K562 (cell line): ENCODE measurements around the gene LGR6. TPM values are rescaled to one million over a fixed set of nuclear protein-coding genes. Genes with fewer than 3 reads are reported as not detected.

Experiments
- ATAC-seq: fragments of 200-7000 bp; cut with Tn5 transposase; 3 replicates; pipeline ENCODE4 v1.9.1; 2020; ENCODE audit warnings: moderate library complexity
- BruUV-seq: library from RNA; stranded (reverse); fragments of 400-500 nt; replicated peaks from 2 replicates; lab custom pipeline; 2021; lab: Mats Ljungman, UMichigan
- CTCF ChIA-PET: fragments of 300-600 bp; formaldehyde crosslinking; extraction: SDS; loops from one replicate; lab custom pipeline; 2021; ENCODE audit warnings: low intra/inter-chr PET ratio; lab: Yijun Ruan, JAX
- POLR2A ChIA-PET: fragments of 300-600, 350-650 bp; sonication (Branson Sonifier 250); formaldehyde crosslinking; extraction: SDS; loops from one replicate; lab custom pipeline; 2021; ENCODE audit warnings: antibody characterized with exemption, inconsistent platforms; lab: Yijun Ruan, JAX
- DNase-seq, 4 experiments: peaks; one replicate each; pipeline versions ENCODE4 v3.0.0 to v3.0.0-alpha.2; 2011 to 2018; ENCODE audit warnings: low spot score in 3 of 4, mixed read lengths in 3 of 4; ENCODE audit errors: extremely low read depth in 1 of 4
- FAIRE-seq: peaks from 2 replicates; lab custom pipeline; 2011; peaks lifted over from hg19 to GRCh38; lab: Jason Lieb, UNC
- H2AFZ ChIP-seq: 2 replicates; pipeline ENCODE4 v1.6.0; 2011; ENCODE audit warnings: low read depth, low read length, control low read depth, inconsistent platforms
- H3K27ac ChIP-seq: fragments of 200-600 bp; 3 replicates; pipeline ENCODE4 v1.8.0; 2011; ENCODE audit warnings: low read depth, mild to moderate bottlenecking, control low read depth, inconsistent platforms, low read length, moderate library complexity, mixed read lengths; ENCODE audit errors: extremely low read depth
- H3K27me3 ChIP-seq, 2 experiments: fragments of 300-600 bp in 1 of 2; 2 replicates in 1 of 2; 3 replicates in 1 of 2; pipeline versions ENCODE4 v1.6.0 to v1.8.0; 2011; ENCODE audit warnings: inconsistent platforms in 2 of 2, low read length in 2 of 2, mild to moderate bottlenecking in 1 of 2, mixed read lengths in 1 of 2, moderate library complexity in 1 of 2; ENCODE audit not compliant: control insufficient read depth in 2 of 2, insufficient read depth in 2 of 2
- H3K36me3 ChIP-seq: fragments of 300-600 bp; 3 replicates; pipeline ENCODE4 v1.8.0; 2011; ENCODE audit warnings: mild to moderate bottlenecking, low read length, inconsistent platforms; ENCODE audit not compliant: control insufficient read depth, insufficient read depth
- H3K4me1 ChIP-seq, 2 experiments: fragments of 200-600 bp in 1 of 2; replicated peaks in 1 of 2; 2 replicates in 1 of 2; 3 replicates in 1 of 2; pipeline versions ENCODE4 v1.5.1 to v1.8.0; 2011; ENCODE audit warnings: inconsistent platforms in 2 of 2, low read length in 2 of 2, mild to moderate bottlenecking in 1 of 2, mixed read lengths in 1 of 2, moderate library complexity in 1 of 2; ENCODE audit not compliant: control insufficient read depth in 2 of 2, insufficient read depth in 2 of 2
- H3K4me2 ChIP-seq: 2 replicates; pipeline ENCODE4 v1.6.1; 2011; ENCODE audit warnings: low read length, control low read depth, inconsistent platforms, mixed read lengths; ENCODE audit not compliant: insufficient read depth
- H3K4me3 ChIP-seq: fragments of 200-600 bp; sonication (generic), shearing (Covaris generic); 2 replicates; pipeline ENCODE4 v1.5.1; 2016; ENCODE audit warnings: control low read depth, inconsistent platforms
- H3K79me2 ChIP-seq: fragments of 200-600 bp; 3 replicates; pipeline ENCODE4 v1.8.0; 2011; ENCODE audit warnings: low read length, inconsistent platforms; ENCODE audit not compliant: control insufficient read depth, insufficient read depth
- H3K9ac ChIP-seq, 2 experiments: 2 replicates each; pipeline versions ENCODE4 v1.6.0 to v1.6.1; 2011; ENCODE audit warnings: low read depth in 2 of 2, low read length in 2 of 2, control low read depth in 1 of 2, inconsistent platforms in 1 of 2, mild to moderate bottlenecking in 1 of 2, mixed read lengths in 1 of 2; ENCODE audit not compliant: insufficient read depth in 1 of 2
- H3K9me1 ChIP-seq: one replicate; pipeline ENCODE4 v1.6.0; 2011; ENCODE audit warnings: inconsistent platforms, mild to moderate bottlenecking, low read length, moderate library complexity; ENCODE audit not compliant: control insufficient read depth, insufficient read depth
- H3K9me3 ChIP-seq: replicated peaks from 2 replicates; pipeline ENCODE4 v1.5.1; 2011; ENCODE audit warnings: low read depth, low read length, inconsistent platforms; ENCODE audit not compliant: control insufficient read depth, insufficient read depth
- H4K20me1 ChIP-seq: replicated peaks from 2 replicates; pipeline ENCODE4 v1.6.1; 2011; ENCODE audit warnings: low read length, inconsistent platforms, mixed read lengths; ENCODE audit not compliant: control insufficient read depth, insufficient read depth
- BHLHE40 ChIP-seq: IDR thresholded peaks from 2 replicates; pipeline ENCODE4 v1.6.1; 2011; ENCODE audit warnings: low read length, improper control_type of control experiment
- CBX2 ChIP-seq: fragments of 200-600 bp; sonication (generic); IDR thresholded peaks from one replicate; pipeline ENCODE4 v1.6.1; 2012; ENCODE audit warnings: mild to moderate bottlenecking, low read length, inconsistent platforms; ENCODE audit not compliant: insufficient read depth, poor library complexity, severe bottlenecking
- IRF2 ChIP-seq: sonication (generic); formaldehyde crosslinking; IDR thresholded peaks from 2 replicates; pipeline ENCODE4 v1.8.1; 2022; ENCODE audit warnings: mild to moderate bottlenecking, missing genetic modification reagents
- MEF2D ChIP-seq: conservative IDR thresholded peaks from 2 replicates; pipeline ENCODE4 v1.6.1; 2016; ENCODE audit warnings: low read depth, missing genetic modification characterization, missing compliant biosample characterization
- MEIS2 ChIP-seq: fragments of 450-650 bp; IDR thresholded peaks from 2 replicates; pipeline ENCODE4 v1.6.1; 2014; ENCODE audit warnings: mild to moderate bottlenecking; ENCODE audit not compliant: partially characterized antibody
- SMAD3 ChIP-seq: fragments of 450-650 bp; formaldehyde crosslinking; conservative IDR thresholded peaks from 2 replicates; pipeline ENCODE4 v1.4.0; 2020; ENCODE audit warnings: mild to moderate bottlenecking
- ZNF79 ChIP-seq: fragments of 250-450 bp; sonication (Bioruptor Pico); IDR thresholded peaks from 2 replicates; pipeline ENCODE4 v1.4.0; 2020; ENCODE audit warnings: low read depth, mild to moderate bottlenecking, moderate library complexity
- WGBS: fragments of 100-300 bp; shearing (Covaris generic); methylation state at CpG from one replicate; pipeline ENCODE4 v1.1.6; 2016; ENCODE audit warnings: low coverage, mixed read lengths; ENCODE audit not compliant: insufficient coverage; ENCODE audit errors: missing lambda C conversion rate; 5-methylcytosine and 5-hydroxymethylcytosine counted together
- in situ Hi-C: fragments of 300-500 bp; cut with MboI; formaldehyde crosslinking; loops from 4 replicates; pipeline ENCODE4 v1.15.0; 2018; ENCODE audit warnings: inconsistent platforms, mixed read lengths
- intact Hi-C: fragments of 100-400 bp; cut with micrococcal nuclease; formaldehyde crosslinking; loops from 2 replicates; pipeline ENCODE4 v1.14.2; 2022
- polyA plus RNA-seq, 8 experiments: library from polyadenylated mRNA; depleted of rRNA in 4 of 8; stranded (reverse) in 5 of 8; unstranded in 3 of 8; fragments of >200 nt; fragmentation: Nextera tagmentation in 2 of 8; fragmentation: Illumina TruSeq in 1 of 8; extraction: Ambion mirVana in 2 of 8; extraction: Trizol in 1 of 8; gene quantifications; 2 replicates each; pipeline versions ENCODE4 v1.2.1 to v1.2.3, GENCODE V29; 2011 to 2014; ENCODE audit warnings: inconsistent platforms in 1 of 8, missing spikeins in 1 of 8
- total RNA-seq, 7 experiments: library from RNA; depleted of rRNA in 6 of 7; stranded (reverse); fragments of >200 nt in 6 of 7; fragmentation: Illumina TruSeq in 2 of 7; extraction: Trizol in 2 of 7; gene quantifications; 2 replicates each; pipeline versions ENCODE4 v1.2.1 to v1.2.3, GENCODE V29; 2011 to 2021; ENCODE audit warnings: low replicate concordance in 1 of 7
- TF ChIP-seq, protein P1 (sequence below): sonication (generic); formaldehyde crosslinking; IDR thresholded peaks from 2 replicates; pipeline ENCODE4 v1.9.0; 2022; ENCODE audit warnings: mild to moderate bottlenecking, missing genetic modification reagents
- TF ChIP-seq, protein P2 (sequence below): fragments of 450-650 bp; IDR thresholded peaks from 2 replicates; pipeline ENCODE4 v1.6.1; 2014; ENCODE audit warnings: low read depth, mild to moderate bottlenecking, moderate library complexity, borderline replicate concordance

The LGR6 gene
- total and polyA plus RNA-seq, 9 of the 15 experiments (the other 6 are each of a cell fraction or from before 2014, with no cell fraction given): 0.01 to 0.54 (median 0.17) TPM; not detected in 1

DNA sequence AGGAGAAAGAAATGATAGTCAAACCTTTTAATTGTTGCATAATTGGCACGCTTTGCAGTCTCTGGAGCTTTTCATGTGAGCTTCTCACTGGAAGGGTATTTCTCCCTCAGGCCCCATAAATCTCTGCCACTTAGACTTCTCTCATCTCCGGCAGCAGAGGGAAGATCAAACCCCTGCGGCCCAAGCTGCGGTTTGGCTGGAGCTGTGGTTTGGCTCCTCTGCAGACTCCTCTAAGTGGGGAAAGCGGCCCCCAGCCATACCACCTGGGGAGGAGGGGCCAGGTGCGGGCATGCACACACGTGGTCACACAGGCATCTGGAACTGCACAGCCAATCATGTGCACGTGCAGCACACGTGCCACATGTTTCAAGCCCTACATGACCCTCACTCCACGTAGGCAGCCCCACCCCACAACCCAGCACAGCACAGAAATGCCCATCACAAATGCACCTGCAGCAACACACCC, 89.8 kb downstream of the LGR6 start:
- no peak overlapping the region for H3K27ac ChIP-seq
- no peak for TF ChIP-seq CBX2
- TF ChIP-seq MEIS2: peak; percentile 27
- peak; percentile 64 for TF ChIP-seq BHLHE40
- TF ChIP-seq SMAD3: no peak
- TF ChIP-seq ZNF79 (CRISPR knock-in tag): no peak
- TF ChIP-seq MEF2D (tag): no peak
- TF ChIP-seq, protein P1, sequence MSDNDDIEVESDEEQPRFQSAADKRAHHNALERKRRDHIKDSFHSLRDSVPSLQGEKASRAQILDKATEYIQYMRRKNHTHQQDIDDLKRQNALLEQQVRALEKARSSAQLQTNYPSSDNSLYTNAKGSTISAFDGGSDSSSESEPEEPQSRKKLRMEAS (CRISPR knock-in tag): peak; percentile 36; the same call in 1 of the 2 replicates
- TF ChIP-seq, protein P2, sequence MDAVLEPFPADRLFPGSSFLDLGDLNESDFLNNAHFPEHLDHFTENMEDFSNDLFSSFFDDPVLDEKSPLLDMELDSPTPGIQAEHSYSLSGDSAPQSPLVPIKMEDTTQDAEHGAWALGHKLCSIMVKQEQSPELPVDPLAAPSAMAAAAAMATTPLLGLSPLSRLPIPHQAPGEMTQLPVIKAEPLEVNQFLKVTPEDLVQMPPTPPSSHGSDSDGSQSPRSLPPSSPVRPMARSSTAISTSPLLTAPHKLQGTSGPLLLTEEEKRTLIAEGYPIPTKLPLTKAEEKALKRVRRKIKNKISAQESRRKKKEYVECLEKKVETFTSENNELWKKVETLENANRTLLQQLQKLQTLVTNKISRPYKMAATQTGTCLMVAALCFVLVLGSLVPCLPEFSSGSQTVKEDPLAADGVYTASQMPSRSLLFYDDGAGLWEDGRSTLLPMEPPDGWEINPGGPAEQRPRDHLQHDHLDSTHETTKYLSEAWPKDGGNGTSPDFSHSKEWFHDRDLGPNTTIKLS: no peak
- TF ChIP-seq IRF2 (CRISPR knock-in tag): no peak
- DNase-seq (no peak), FAIRE-seq (no peak), ATAC-seq (no peak)
- no peaks in the 10 kb centered on the region for H3K36me3 ChIP-seq
- in situ Hi-C loops: no loop called here
- no peak overlapping the region for H3K4me3 ChIP-seq
- H3K4me1 ChIP-seq: no peaks in the 10 kb centered on the region
- peaks cover 4% of the 10 kb centered on the region; the same call in 1 of the 2 replicates for H4K20me1 ChIP-seq
- BruUV-seq: no TSS peak
- H3K27me3 ChIP-seq: peaks cover 27 to 65% of the 10 kb centered on the region in 2 experiments
- ChIA-PET POLR2A (interaction anchor here (0.7 to 1.4 kb wide), 2 partner anchors 9 to 850 kb away, joined by 4 read pairs; no protein-coding TSS in a partner anchor), CTCF (interaction anchor here (0.6 kb wide), 1 partner anchor 294 kb away, joined by 3 read pairs; no protein-coding TSS in a partner anchor)
- H2AFZ ChIP-seq: no peak overlapping the region
- H3K79me2 ChIP-seq: no peaks in the 10 kb centered on the region
- no peaks in the 10 kb centered on the region for H3K9me3 ChIP-seq
- no peak overlapping the region for H3K9ac ChIP-seq
- no peak overlapping the region for H3K4me2 ChIP-seq
- H3K9me1 ChIP-seq: no peaks in the 10 kb centered on the region
- intact Hi-C loops: no loop called here
- 2% methylated on average over 10 of the region's 10 CpGs for WGBS
